ENCODE data around the gene GRB10. TPM values are rescaled to one million over a fixed set of nuclear protein-coding genes. Genes with fewer than 3 reads are reported as not detected.

Gene GRB10
- total and polyA plus RNA-seq, 2 donors (not counting 3 experiments of a cell fraction or from before 2014, with no cell fraction given): 43.7 to 240 TPM

GRCh38 chr7:50781381-50782293 lies 1.1 kb downstream of the GRB10 start:
- H3K36me3 ChIP-seq (ENCODE audit: control insufficient read depth in 2 of 2, extremely low read depth in 1 of 2, insufficient read depth in 2 of 2, low read length in 2 of 2): peaks cover 0 to 3% of the 10 kb centered on the region in 2 experiments
- no peak overlapping the region for H3K27ac ChIP-seq (ENCODE audit: insufficient read depth, low read depth, low read length)
- H3K4me3 ChIP-seq (replicated peaks in 1 of 3; ENCODE audit: insufficient read depth in 1 of 3, low read depth in 1 of 3, low read length in 3 of 3): no peak overlapping the region
- H3K79me2 ChIP-seq (ENCODE audit: control insufficient read depth, insufficient read depth, low read length): peaks cover 99% of the 10 kb centered on the region
- intact Hi-C loops (cut with micrococcal nuclease): loop anchor here (1.0 to 2.0 kb wide), 4 partner anchors 57 to 360 kb away; no protein-coding TSS in a partner anchor
- H3K4me1 ChIP-seq (ENCODE audit: control insufficient read depth, extremely low read depth, insufficient read depth, low read length): peaks cover 4% of the 10 kb centered on the region
- no peak overlapping the region for H2AFZ ChIP-seq (ENCODE audit: low read depth, low read length)
- DNase-seq (ENCODE audit: low read depth, low spot score) (no peak), FAIRE-seq (no peak)
- no peaks in the 10 kb centered on the region for H3K9me1 ChIP-seq (replicated peaks; ENCODE audit: control insufficient read depth, extremely low read depth, insufficient read depth, low read length)
- no peaks in the 10 kb centered on the region for H3K27me3 ChIP-seq (ENCODE audit: control insufficient read depth in 2 of 2, insufficient read depth in 2 of 2, low read length in 2 of 2)
- H3K9ac ChIP-seq (replicated peaks; ENCODE audit: extremely low read depth, insufficient read depth, low read length): no peak overlapping the region
- POLR2A ChIA-PET: no interaction called here
- peaks cover 12% of the 10 kb centered on the region for H4K20me1 ChIP-seq (replicated peaks; ENCODE audit: control insufficient read depth, extremely low read depth, insufficient read depth, low read length)
- H3K4me2 ChIP-seq (ENCODE audit: insufficient read depth, low read length): no peak overlapping the region
- H3K9me3 ChIP-seq (replicated peaks; ENCODE audit: control insufficient read depth, insufficient read depth, low read length): no peaks in the 10 kb centered on the region
- no TSS peak for BruUV-seq (replicated peaks)
- dilution Hi-C loops (cut with MboI; ENCODE audit: extremely low pct_ligation_motif_present, low sequenced_read_pairs): no loop called here
- no peak for TF ChIP-seq GATA2 (IDR thresholded peaks at IDR 0.05; ENCODE audit: insufficient read depth, insufficient read length, low read depth, low read length)
- no peak for TF ChIP-seq EZH2 (IDR thresholded peaks at IDR 0.05; ENCODE audit: borderline replicate concordance, low read depth, low read length, severe bottlenecking)
- no peak for TF ChIP-seq POLR2AphosphoS5 (IDR thresholded peaks at IDR 0.05; ENCODE audit: insufficient read depth, low read depth, low read length)
- TF ChIP-seq, protein P1, sequence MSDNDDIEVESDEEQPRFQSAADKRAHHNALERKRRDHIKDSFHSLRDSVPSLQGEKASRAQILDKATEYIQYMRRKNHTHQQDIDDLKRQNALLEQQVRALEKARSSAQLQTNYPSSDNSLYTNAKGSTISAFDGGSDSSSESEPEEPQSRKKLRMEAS (IDR thresholded peaks at IDR 0.05; ENCODE audit: insufficient read depth, insufficient read length): no peak
- TF ChIP-seq, protein P2, sequence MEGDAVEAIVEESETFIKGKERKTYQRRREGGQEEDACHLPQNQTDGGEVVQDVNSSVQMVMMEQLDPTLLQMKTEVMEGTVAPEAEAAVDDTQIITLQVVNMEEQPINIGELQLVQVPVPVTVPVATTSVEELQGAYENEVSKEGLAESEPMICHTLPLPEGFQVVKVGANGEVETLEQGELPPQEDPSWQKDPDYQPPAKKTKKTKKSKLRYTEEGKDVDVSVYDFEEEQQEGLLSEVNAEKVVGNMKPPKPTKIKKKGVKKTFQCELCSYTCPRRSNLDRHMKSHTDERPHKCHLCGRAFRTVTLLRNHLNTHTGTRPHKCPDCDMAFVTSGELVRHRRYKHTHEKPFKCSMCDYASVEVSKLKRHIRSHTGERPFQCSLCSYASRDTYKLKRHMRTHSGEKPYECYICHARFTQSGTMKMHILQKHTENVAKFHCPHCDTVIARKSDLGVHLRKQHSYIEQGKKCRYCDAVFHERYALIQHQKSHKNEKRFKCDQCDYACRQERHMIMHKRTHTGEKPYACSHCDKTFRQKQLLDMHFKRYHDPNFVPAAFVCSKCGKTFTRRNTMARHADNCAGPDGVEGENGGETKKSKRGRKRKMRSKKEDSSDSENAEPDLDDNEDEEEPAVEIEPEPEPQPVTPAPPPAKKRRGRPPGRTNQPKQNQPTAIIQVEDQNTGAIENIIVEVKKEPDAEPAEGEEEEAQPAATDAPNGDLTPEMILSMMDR (IDR thresholded peaks at IDR 0.05; ENCODE audit: extremely low read depth in 1 of 2, insufficient read depth in 1 of 2, low read depth in 1 of 2, low read length in 2 of 2): no peak
- no peak for TF ChIP-seq POLR2A (IDR thresholded peaks at IDR 0.05; ENCODE audit: low read depth, low read length)
- TF ChIP-seq FOS (IDR thresholded peaks at IDR 0.05; ENCODE audit: borderline replicate concordance, insufficient read depth, low read length): no peak
- CTCF ChIA-PET: interaction anchor here (0.6 to 1.0 kb wide), 4 partner anchors 15 to 360 kb away, joined by 3 to 4 read pairs (median 4); no protein-coding TSS in a partner anchor

Measured in endothelial cell of umbilical vein (primary cell).